GM10248 (cell line): ENCODE results near the gene METTL25B.
A peak's percentile ranks its signal among the peaks of the same experiment; 100 is the strongest.

Experiments used
- CTCF ChIA-PET: fragments of 300-600 bp; sonication (Branson Sonifier 250); formaldehyde crosslinking; extraction: SDS; loops from one replicate; lab custom pipeline; 2021; ENCODE audit warnings: antibody characterized with exemption; lab: Yijun Ruan, JAX
- POLR2A ChIA-PET: fragments of 350-650 bp; sonication (Branson Sonifier 250); formaldehyde crosslinking; extraction: SDS; loops from one replicate; lab custom pipeline; 2020; ENCODE audit warnings: antibody characterized with exemption; lab: Yijun Ruan, JAX
- DNase-seq: peaks from one replicate; pipeline ENCODE4 v3.0.0; 2012; ENCODE audit errors: extremely low spot score
- CTCF ChIP-seq: IDR thresholded peaks from 2 replicates; pipeline ENCODE4 v1.5.1; 2012; ENCODE audit warnings: mild to moderate bottlenecking, low read depth; ENCODE audit errors: extremely low read depth, missing control alignments, control extremely low read depth

The METTL25B gene

GRCh38 chr1:156744344-156744743 is 16.1 kb downstream of the METTL25B start:
- POLR2A ChIA-PET = interaction anchor here (0.6 kb wide), 1 partner anchor 19 kb away, joined by 5 read pairs; no protein-coding TSS in a partner anchor

GRCh38 chr1:156744786-156745419 is 16.6 kb downstream of the METTL25B start:
- ChIA-PET CTCF (interaction anchor here (1.3 to 5.0 kb wide), 2 partner anchors 10 to 18 kb away, joined by 3 to 47 read pairs; partner anchors contain the start of genes ISG20L2 and METTL25B), POLR2A (interaction anchor here (0.6 kb wide), 1 partner anchor 18 kb away, joined by 5 read pairs; no protein-coding TSS in a partner anchor)
- no peak for DNase-seq
- TF ChIP-seq CTCF = no peak

More at GRCh38 chr1:156744344-156744743, 16.1 kb downstream of the METTL25B start:
- no peak for DNase-seq
- TF ChIP-seq CTCF = no peak
- CTCF ChIA-PET = interaction anchor here (5.0 kb wide), 1 partner anchor 17 kb away, joined by 47 read pairs; the partner anchor contains the start of genes ISG20L2 and METTL25B

- ChIA-PET CTCF (interaction anchor here (1.0 to 5.0 kb wide), 3 partner anchors 11 to 25 kb away, joined by 3 to 47 read pairs (median 3); partner anchors contain the start of genes ISG20L2 and METTL25B), POLR2A (no interaction called here)
- DNase-seq = no peak
- TF ChIP-seq CTCF = no peak
Observed at GRCh38 chr1:156745881-156746280, 17.6 kb downstream of the METTL25B start.

GRCh38 chr1:156746406-156746727 is 18.1 kb downstream of the METTL25B start:
- CTCF ChIA-PET = interaction anchor here (1.0 to 5.0 kb wide), 4 partner anchors 12 to 24 kb away, joined by 3 to 47 read pairs (median 3); partner anchors contain the start of genes ISG20L2, METTL25B and PRCC
- TF ChIP-seq CTCF = no peak
- no peak for DNase-seq
- POLR2A ChIA-PET = no interaction called here

- DNase-seq = peak; percentile 62
- ChIA-PET POLR2A (no interaction called here), CTCF (interaction anchor here (1.0 to 5.0 kb wide), 7 partner anchors 9 to 25 kb away, joined by 3 to 47 read pairs (median 5); partner anchors contain the start of genes ISG20L2, METTL25B and PRCC)
- no peak for TF ChIP-seq CTCF
Observed at GRCh38 chr1:156746728-156747631, 18.7 kb downstream of the METTL25B start.
